ENCODE measurements around the gene MAGI2.

The MAGI2 gene

GRCh38 chr7:79489371-79489770, 35.9 kb upstream of the MAGI2 start:
- DNase-seq (ENCODE audit: low read depth) = no peak
- TF ChIP-seq, protein P1, sequence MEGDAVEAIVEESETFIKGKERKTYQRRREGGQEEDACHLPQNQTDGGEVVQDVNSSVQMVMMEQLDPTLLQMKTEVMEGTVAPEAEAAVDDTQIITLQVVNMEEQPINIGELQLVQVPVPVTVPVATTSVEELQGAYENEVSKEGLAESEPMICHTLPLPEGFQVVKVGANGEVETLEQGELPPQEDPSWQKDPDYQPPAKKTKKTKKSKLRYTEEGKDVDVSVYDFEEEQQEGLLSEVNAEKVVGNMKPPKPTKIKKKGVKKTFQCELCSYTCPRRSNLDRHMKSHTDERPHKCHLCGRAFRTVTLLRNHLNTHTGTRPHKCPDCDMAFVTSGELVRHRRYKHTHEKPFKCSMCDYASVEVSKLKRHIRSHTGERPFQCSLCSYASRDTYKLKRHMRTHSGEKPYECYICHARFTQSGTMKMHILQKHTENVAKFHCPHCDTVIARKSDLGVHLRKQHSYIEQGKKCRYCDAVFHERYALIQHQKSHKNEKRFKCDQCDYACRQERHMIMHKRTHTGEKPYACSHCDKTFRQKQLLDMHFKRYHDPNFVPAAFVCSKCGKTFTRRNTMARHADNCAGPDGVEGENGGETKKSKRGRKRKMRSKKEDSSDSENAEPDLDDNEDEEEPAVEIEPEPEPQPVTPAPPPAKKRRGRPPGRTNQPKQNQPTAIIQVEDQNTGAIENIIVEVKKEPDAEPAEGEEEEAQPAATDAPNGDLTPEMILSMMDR (conservative IDR thresholded peaks at IDR 0.05; ENCODE audit: low read length) = no peak
- H3K4me3 ChIP-seq (ENCODE audit: low read length) = no peak overlapping the region

- TF ChIP-seq, protein P1 (conservative IDR thresholded peaks at IDR 0.05; ENCODE audit: low read length) = no peak
- H3K4me3 ChIP-seq (ENCODE audit: low read length) = no peak overlapping the region
- DNase-seq (ENCODE audit: low read depth) = no peak
Measured at GRCh38 chr7:79478386-79478785, 24.9 kb upstream of the MAGI2 start.

GRCh38 chr7:79475455-79475854, 22.0 kb upstream of the MAGI2 start:
- no peak overlapping the region for H3K4me3 ChIP-seq (ENCODE audit: low read length)
- TF ChIP-seq, protein P1 (conservative IDR thresholded peaks at IDR 0.05; ENCODE audit: low read length) = no peak
- DNase-seq (ENCODE audit: low read depth) = no peak

DNA sequence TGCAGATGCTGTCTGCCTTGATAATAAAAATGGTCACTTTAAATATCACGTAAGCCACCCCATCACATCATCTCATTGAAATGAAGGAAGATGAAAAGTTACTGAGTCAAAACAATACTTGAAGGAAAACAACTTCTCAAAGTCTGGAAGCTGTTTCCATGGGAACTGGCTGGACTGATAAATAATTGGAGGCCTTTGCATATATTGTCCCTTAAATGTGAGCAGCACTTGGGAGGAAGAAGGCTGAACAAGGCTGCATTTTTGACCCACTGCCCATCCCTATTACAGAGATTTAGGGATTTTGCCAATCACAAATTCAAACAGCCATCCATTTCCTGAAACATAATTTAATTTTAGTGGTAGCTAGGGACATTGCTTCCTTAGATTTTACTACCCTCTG, 18.2 kb upstream of the MAGI2 start:
- TF ChIP-seq, protein P1 (conservative IDR thresholded peaks at IDR 0.05; ENCODE audit: low read length) = no peak
- DNase-seq (ENCODE audit: low read depth) = no peak
- H3K4me3 ChIP-seq (ENCODE audit: low read length) = no peak overlapping the region

- TF ChIP-seq, protein P1 (conservative IDR thresholded peaks at IDR 0.05; ENCODE audit: low read length) = no peak
- no peak for DNase-seq (ENCODE audit: low read depth)
- no peak overlapping the region for H3K4me3 ChIP-seq (ENCODE audit: low read length)
Measured at GRCh38 chr7:79471283-79471682, 17.8 kb upstream of the MAGI2 start.

- TF ChIP-seq, protein P1 (conservative IDR thresholded peaks at IDR 0.05; ENCODE audit: low read length) = no peak
- H3K4me3 ChIP-seq (ENCODE audit: low read length) = no peak overlapping the region
- DNase-seq (ENCODE audit: low read depth) = no peak
Measured at GRCh38 chr7:79465551-79465950, 12.1 kb upstream of the MAGI2 start.

- TF ChIP-seq, protein P1 (conservative IDR thresholded peaks at IDR 0.05; ENCODE audit: low read length) = no peak
- no peak for DNase-seq (ENCODE audit: low read depth)
- H3K4me3 ChIP-seq (ENCODE audit: low read length) = no peak overlapping the region
Measured at GRCh38 chr7:79464051-79464450, 10.6 kb upstream of the MAGI2 start.
